GM18909 (cell line): ENCODE results near the gene LCORL.

Source experiments
- ATAC-seq: cut with Tn5 transposase; IDR thresholded peaks from one replicate; pipeline ENCODE4 v1.9.1; 2021; ENCODE audit warnings: mild to moderate bottlenecking; ENCODE audit not compliant: unreplicated experiment, poor library complexity

LCORL gene

GRCh38 chr4:17794730-17795129 is 226.8 kb downstream of the LCORL start:
- no peak for ATAC-seq
